ENCODE data around the gene LMX1A.

DNA sequence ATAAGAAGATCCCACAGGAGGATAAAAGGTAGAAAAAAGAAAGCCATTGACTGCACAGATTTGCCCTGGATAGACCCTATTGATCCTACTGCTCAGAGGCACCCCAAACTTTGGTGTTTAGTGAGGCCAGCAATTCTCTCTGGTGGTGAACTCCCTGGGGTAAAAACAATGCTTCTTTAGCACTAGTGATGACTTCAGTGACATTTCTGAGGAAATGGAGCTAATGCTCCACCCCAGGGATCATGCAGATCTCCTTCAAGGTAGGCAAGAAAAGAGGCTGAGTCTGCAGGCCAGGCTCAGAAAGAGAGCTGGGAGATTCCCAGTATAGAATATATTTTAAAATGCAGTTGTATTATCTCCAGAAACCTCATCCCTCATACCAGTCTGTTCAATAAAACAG, 140.3 kb downstream of the LMX1A start:
- TF ChIP-seq RAD21 (IDR thresholded peaks at IDR 0.05; ENCODE audit: low read depth), result no peak
- TF ChIP-seq, protein P1, sequence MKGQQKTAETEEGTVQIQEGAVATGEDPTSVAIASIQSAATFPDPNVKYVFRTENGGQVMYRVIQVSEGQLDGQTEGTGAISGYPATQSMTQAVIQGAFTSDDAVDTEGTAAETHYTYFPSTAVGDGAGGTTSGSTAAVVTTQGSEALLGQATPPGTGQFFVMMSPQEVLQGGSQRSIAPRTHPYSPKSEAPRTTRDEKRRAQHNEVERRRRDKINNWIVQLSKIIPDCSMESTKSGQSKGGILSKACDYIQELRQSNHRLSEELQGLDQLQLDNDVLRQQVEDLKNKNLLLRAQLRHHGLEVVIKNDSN (IDR thresholded peaks at IDR 0.05), result no peak
- no peak for TF ChIP-seq REST (IDR thresholded peaks at IDR 0.05; ENCODE audit: low read depth)
- no peak for TF ChIP-seq ZBTB7A (IDR thresholded peaks at IDR 0.05; ENCODE audit: low read depth)
